K562 (cell line): ENCODE measurements around the gene ZCWPW1. TPM values are rescaled to one million over a fixed set of nuclear protein-coding genes. Genes with fewer than 3 reads are reported as not detected.

Experiments
- ATAC-seq: fragments of 200-7000 bp; cut with Tn5 transposase; 3 replicates; pipeline ENCODE4 v1.9.1; 2020; ENCODE audit warnings: moderate library complexity
- Bru-seq: library from RNA; stranded (reverse); fragments of 400-500 nt; gene quantifications from one replicate; lab custom pipeline; 2021; lab: Mats Ljungman, UMichigan
- BruChase-seq, 2 experiments: library from RNA; stranded (reverse); fragments of 400-500 nt; gene quantifications; one replicate each; lab custom pipeline; 2021; lab: Mats Ljungman, UMichigan
- BruUV-seq: library from RNA; stranded (reverse); fragments of 400-500 nt; replicated peaks from 2 replicates; lab custom pipeline; 2021; lab: Mats Ljungman, UMichigan
- CTCF ChIA-PET: fragments of 300-600 bp; formaldehyde crosslinking; extraction: SDS; loops from one replicate; lab custom pipeline; 2021; ENCODE audit warnings: low intra/inter-chr PET ratio; lab: Yijun Ruan, JAX
- POLR2A ChIA-PET: fragments of 300-600, 350-650 bp; sonication (Branson Sonifier 250); formaldehyde crosslinking; extraction: SDS; loops from one replicate; lab custom pipeline; 2021; ENCODE audit warnings: antibody characterized with exemption, inconsistent platforms; lab: Yijun Ruan, JAX
- DNase-seq, 4 experiments: peaks; one replicate each; pipeline versions ENCODE4 v3.0.0 to v3.0.0-alpha.2; 2011 to 2018; ENCODE audit warnings: low spot score in 3 of 4, mixed read lengths in 3 of 4; ENCODE audit errors: extremely low read depth in 1 of 4
- FAIRE-seq: peaks from 2 replicates; lab custom pipeline; 2011; peaks lifted over from hg19 to GRCh38; lab: Jason Lieb, UNC
- H2AFZ ChIP-seq: 2 replicates; pipeline ENCODE4 v1.6.0; 2011; ENCODE audit warnings: low read depth, low read length, control low read depth, inconsistent platforms
- H3K27ac ChIP-seq: fragments of 200-600 bp; 3 replicates; pipeline ENCODE4 v1.8.0; 2011; ENCODE audit warnings: low read depth, mild to moderate bottlenecking, control low read depth, inconsistent platforms, low read length, moderate library complexity, mixed read lengths; ENCODE audit errors: extremely low read depth
- H3K27me3 ChIP-seq, 2 experiments: fragments of 300-600 bp in 1 of 2; 2 replicates in 1 of 2; 3 replicates in 1 of 2; pipeline versions ENCODE4 v1.6.0 to v1.8.0; 2011; ENCODE audit warnings: inconsistent platforms in 2 of 2, low read length in 2 of 2, mild to moderate bottlenecking in 1 of 2, mixed read lengths in 1 of 2, moderate library complexity in 1 of 2; ENCODE audit not compliant: control insufficient read depth in 2 of 2, insufficient read depth in 2 of 2
- H3K36me3 ChIP-seq: fragments of 300-600 bp; 3 replicates; pipeline ENCODE4 v1.8.0; 2011; ENCODE audit warnings: mild to moderate bottlenecking, low read length, inconsistent platforms; ENCODE audit not compliant: control insufficient read depth, insufficient read depth
- H3K4me1 ChIP-seq, 2 experiments: fragments of 200-600 bp in 1 of 2; replicated peaks in 1 of 2; 2 replicates in 1 of 2; 3 replicates in 1 of 2; pipeline versions ENCODE4 v1.5.1 to v1.8.0; 2011; ENCODE audit warnings: inconsistent platforms in 2 of 2, low read length in 2 of 2, mild to moderate bottlenecking in 1 of 2, mixed read lengths in 1 of 2, moderate library complexity in 1 of 2; ENCODE audit not compliant: control insufficient read depth in 2 of 2, insufficient read depth in 2 of 2
- H3K4me2 ChIP-seq: 2 replicates; pipeline ENCODE4 v1.6.1; 2011; ENCODE audit warnings: low read length, control low read depth, inconsistent platforms, mixed read lengths; ENCODE audit not compliant: insufficient read depth
- H3K4me3 ChIP-seq: fragments of 200-600 bp; sonication (generic), shearing (Covaris generic); 2 replicates; pipeline ENCODE4 v1.5.1; 2016; ENCODE audit warnings: control low read depth, inconsistent platforms
- H3K79me2 ChIP-seq: fragments of 200-600 bp; 3 replicates; pipeline ENCODE4 v1.8.0; 2011; ENCODE audit warnings: low read length, inconsistent platforms; ENCODE audit not compliant: control insufficient read depth, insufficient read depth
- H3K9ac ChIP-seq, 2 experiments: 2 replicates each; pipeline versions ENCODE4 v1.6.0 to v1.6.1; 2011; ENCODE audit warnings: low read depth in 2 of 2, low read length in 2 of 2, control low read depth in 1 of 2, inconsistent platforms in 1 of 2, mild to moderate bottlenecking in 1 of 2, mixed read lengths in 1 of 2; ENCODE audit not compliant: insufficient read depth in 1 of 2
- H3K9me1 ChIP-seq: one replicate; pipeline ENCODE4 v1.6.0; 2011; ENCODE audit warnings: inconsistent platforms, mild to moderate bottlenecking, low read length, moderate library complexity; ENCODE audit not compliant: control insufficient read depth, insufficient read depth
- H3K9me3 ChIP-seq: replicated peaks from 2 replicates; pipeline ENCODE4 v1.5.1; 2011; ENCODE audit warnings: low read depth, low read length, inconsistent platforms; ENCODE audit not compliant: control insufficient read depth, insufficient read depth
- H4K20me1 ChIP-seq: replicated peaks from 2 replicates; pipeline ENCODE4 v1.6.1; 2011; ENCODE audit warnings: low read length, inconsistent platforms, mixed read lengths; ENCODE audit not compliant: control insufficient read depth, insufficient read depth
- CREB5 ChIP-seq: fragments of 250-450 bp; sonication (Bioruptor Pico); IDR thresholded peaks from 2 replicates; pipeline ENCODE4 v1.5.0; 2020; ENCODE audit warnings: mild to moderate bottlenecking
- ELF2 ChIP-seq: fragments of 250-450 bp; sonication (Bioruptor Pico); IDR thresholded peaks from 2 replicates; pipeline ENCODE4 v1.5.0; 2021; ENCODE audit warnings: mild to moderate bottlenecking
- ETV5 ChIP-seq: sonication (generic); formaldehyde crosslinking; IDR thresholded peaks from 2 replicates; pipeline ENCODE4 v1.4.0; 2020; ENCODE audit warnings: low read depth, mild to moderate bottlenecking, missing genetic modification reagents
- HDAC2 ChIP-seq: fragments of 450-650 bp; IDR thresholded peaks from 2 replicates; pipeline ENCODE4 v1.6.1; 2016; ENCODE audit warnings: mild to moderate bottlenecking
- MTF1 ChIP-seq: fragments of 250-450 bp; sonication (Bioruptor Pico); IDR thresholded peaks from 2 replicates; pipeline ENCODE4 v1.9.0; 2021; ENCODE audit warnings: moderate library complexity, mild to moderate bottlenecking, inconsistent platforms, borderline replicate concordance
- PML ChIP-seq: IDR thresholded peaks from 2 replicates; pipeline ENCODE4 v1.6.1; 2012; ENCODE audit warnings: low read length, inconsistent platforms
- RBBP5 ChIP-seq: fragments of 200-600 bp; sonication (generic); IDR thresholded peaks from 2 replicates; pipeline ENCODE4 v1.6.1; 2012; ENCODE audit warnings: borderline replicate concordance, mild to moderate bottlenecking, low read length, control low read depth, inconsistent platforms; ENCODE audit not compliant: insufficient read depth, poor library complexity, severe bottlenecking
- RERE ChIP-seq: sonication (generic); formaldehyde crosslinking; IDR thresholded peaks from 2 replicates; pipeline ENCODE4 v1.8.0; 2023; ENCODE audit warnings: missing genetic modification reagents, mild to moderate bottlenecking, borderline replicate concordance
- ZNF224 ChIP-seq: sonication (generic); formaldehyde crosslinking; IDR thresholded peaks from 2 replicates; pipeline ENCODE4 v1.8.0; 2022; ENCODE audit warnings: mild to moderate bottlenecking, missing genetic modification reagents
- WGBS: fragments of 100-300 bp; shearing (Covaris generic); methylation state at CpG from one replicate; pipeline ENCODE4 v1.1.6; 2016; ENCODE audit warnings: low coverage, mixed read lengths; ENCODE audit not compliant: insufficient coverage; ENCODE audit errors: missing lambda C conversion rate; 5-methylcytosine and 5-hydroxymethylcytosine counted together
- in situ Hi-C: fragments of 300-500 bp; cut with MboI; formaldehyde crosslinking; loops from 4 replicates; pipeline ENCODE4 v1.15.0; 2018; ENCODE audit warnings: inconsistent platforms, mixed read lengths
- intact Hi-C: fragments of 100-400 bp; cut with micrococcal nuclease; formaldehyde crosslinking; loops from 2 replicates; pipeline ENCODE4 v1.14.2; 2022
- long read RNA-seq, 3 experiments: library from polyadenylated mRNA in 2 of 3; library from RNA in 1 of 3; unstranded in 2 of 3; stranded (forward) in 1 of 3; transcript quantifications; one replicate each; pipeline ENCODE4 v2.0.0, GENCODE V29; 2019 to 2022
- polyA minus RNA-seq, 3 experiments: library from RNA; depleted of rRNA, polyadenylated mRNA; stranded (reverse); fragments of >200 nt; gene quantifications; 2 replicates each; pipeline ENCODE4 v1.2.3, GENCODE V29; 2011
- polyA plus RNA-seq, 8 experiments: library from polyadenylated mRNA; depleted of rRNA in 4 of 8; stranded (reverse) in 5 of 8; unstranded in 3 of 8; fragments of >200 nt; fragmentation: Nextera tagmentation in 2 of 8; fragmentation: Illumina TruSeq in 1 of 8; extraction: Ambion mirVana in 2 of 8; extraction: Trizol in 1 of 8; gene quantifications; 2 replicates each; pipeline versions ENCODE4 v1.2.1 to v1.2.3, GENCODE V29; 2011 to 2014; ENCODE audit warnings: inconsistent platforms in 1 of 8, missing spikeins in 1 of 8
- total RNA-seq, 7 experiments: library from RNA; depleted of rRNA in 6 of 7; stranded (reverse); fragments of >200 nt in 6 of 7; fragmentation: Illumina TruSeq in 2 of 7; extraction: Trizol in 2 of 7; gene quantifications; 2 replicates each; pipeline versions ENCODE4 v1.2.1 to v1.2.3, GENCODE V29; 2011 to 2021; ENCODE audit warnings: low replicate concordance in 1 of 7

ZCWPW1 gene
- 2.4 and 3.7 TPM in 2 replicates for total RNA-seq (2011; cell fraction: chromatin; rRNA removed; ENCODE audit: low replicate concordance)
- total RNA-seq (2011; cell fraction: nucleolus; rRNA removed) = 2.0 and 2.6 TPM in 2 replicates
- total RNA-seq (2011; cell fraction: nucleoplasm; rRNA removed) = 1.8 and 3.5 TPM in 2 replicates
- 1.3 and 1.7 TPM in 2 replicates for total RNA-seq (2014; rRNA removed)
- 0.84 and 1.8 TPM in 2 replicates for total RNA-seq (2014; rRNA removed; fragmentation: Illumina TruSeq; extraction: Trizol)
- total RNA-seq (2015; rRNA removed; fragmentation: Illumina TruSeq; extraction: Trizol) = 1.2 and 1.7 TPM in 2 replicates
- total RNA-seq (2021) = 0.86 and 0.94 TPM in 2 replicates
- polyA plus RNA-seq (2011; rRNA removed) = 1.5 and 1.7 TPM in 2 replicates
- 0.67 and 0.81 TPM in 2 replicates for polyA plus RNA-seq (2011; cell fraction: cytosol; rRNA removed)
- 3.7 and 4.2 TPM in 2 replicates for polyA plus RNA-seq (2011; cell fraction: nucleus; rRNA removed)
- polyA plus RNA-seq (2012) = 2.2 and 3.0 TPM in 2 replicates
- polyA plus RNA-seq (2014; fragmentation: Illumina TruSeq; extraction: Trizol) = 0.79 and 1.4 TPM in 2 replicates
- under 1 TPM; 0.18 to 0.41 TPM for polyA plus RNA-seq (2014; fragmentation: Nextera tagmentation; extraction: Ambion mirVana)
- polyA plus RNA-seq (2014; rRNA removed) = 0.61 and 1.6 TPM in 2 replicates
- polyA minus RNA-seq (2011; rRNA and poly(A)+ RNA removed) = 0.84 and 0.91 TPM in 2 replicates
- polyA minus RNA-seq (2011; cell fraction: cytosol; rRNA and poly(A)+ RNA removed) = 0.86 and 1.5 TPM in 2 replicates
- 1.2 and 1.6 TPM in 2 replicates for polyA minus RNA-seq (2011; cell fraction: nucleus; rRNA and poly(A)+ RNA removed)
- percentile 38 among the genes with signal in this experiment for Bru-seq, nascent RNA
- BruChase-seq, experiment 1, labeled RNA remaining after a 2-hour chase = percentile 36 among the genes with signal in this experiment
- percentile 34 among the genes with signal in this experiment for BruChase-seq, experiment 2, labeled RNA remaining after a 6-hour chase
- long read RNA-seq, experiment 1, partial matches to known transcripts = 1 of 4 reads
- long read RNA-seq, experiment 1, other reads (novel, unspliced or antisense) = 3 of 4 reads
- long read RNA-seq, experiment 2 = 0 reads
- long read RNA-seq, experiment 3 = 0 reads

GRCh38 chr7:100428199-100428966 is at the start of gene ZCWPW1:
Gene ZCWPW1 (minus strand): TSS chr7:100428703. CDS start chr7:100420649, 8,054 bp downstream.
- DNase-seq (peak; percentile 90 to 100 (median 94)), ATAC-seq (peak; percentile 64), FAIRE-seq (no peak)
- Histone ChIP-seq H2AFZ (peak within 1 kb of the TSS; percentile 98), H3K9ac (peak within 1 kb of the TSS; percentile 96 to 97), H3K4me2 (peak within 1 kb of the TSS; percentile 97), H3K9me3 (peaks cover 4% of the 10 kb centered on the region; the same call in 1 of the 2 replicates), H3K27ac (peak within 1 kb of the TSS; percentile 98), H3K27me3 (no peaks in the 10 kb centered on the region), H3K79me2 (peaks cover 39% of the 10 kb centered on the region), H3K36me3 (peaks cover 30% of the 10 kb centered on the region), H3K4me3 (peak within 1 kb of the TSS; percentile 82), H4K20me1 (peaks cover 19% of the 10 kb centered on the region), H3K4me1 (peaks cover 27 to 42% of the 10 kb centered on the region in 2 experiments), H3K9me1 (peaks cover 15% of the 10 kb centered on the region)
- ChIA-PET POLR2A (interaction anchor here (0.6 to 3.7 kb wide), 34 partner anchors 9 to 1317 kb away, joined by 3 to 58 read pairs (median 5); partner anchors contain the start of genes FBXO24, LRCH4, MOSPD3 and POP7), CTCF (no interaction called here)
- intact Hi-C loops (loop anchor here (2.0 kb wide), 1 partner anchor 16 kb away; no protein-coding TSS in a partner anchor), in situ Hi-C loops (no loop called here)
- BruUV-seq = TSS peak; percentile 35
- WGBS = 2% methylated on average over 64 of the region's 66 CpGs
- peak; percentile 91 for TF ChIP-seq ZNF224
- no peak for TF ChIP-seq MTF1 (CRISPR knock-in tag)
- peak; percentile 81; the same call in 1 of the 2 replicates for TF ChIP-seq ELF2
- TF ChIP-seq CREB5 = peak; percentile 74; the same call in 1 of the 2 replicates
- TF ChIP-seq PML = peak; percentile 97
- TF ChIP-seq RBBP5 = peak; percentile 34
- peak; percentile 99 for TF ChIP-seq HDAC2
- peak; percentile 98 for TF ChIP-seq RERE (CRISPR knock-in tag)
- TF ChIP-seq ETV5 = peak; percentile 80
